ENCODE data around the gene SOX6. TPM values are rescaled to one million over a fixed set of nuclear protein-coding genes. Genes with fewer than 3 reads are reported as not detected.

Gene SOX6
- total and polyA plus RNA-seq, 2 donors (not counting 3 experiments of a cell fraction or from before 2014, with no cell fraction given), result 0.14 to 3.7 TPM

DNA sequence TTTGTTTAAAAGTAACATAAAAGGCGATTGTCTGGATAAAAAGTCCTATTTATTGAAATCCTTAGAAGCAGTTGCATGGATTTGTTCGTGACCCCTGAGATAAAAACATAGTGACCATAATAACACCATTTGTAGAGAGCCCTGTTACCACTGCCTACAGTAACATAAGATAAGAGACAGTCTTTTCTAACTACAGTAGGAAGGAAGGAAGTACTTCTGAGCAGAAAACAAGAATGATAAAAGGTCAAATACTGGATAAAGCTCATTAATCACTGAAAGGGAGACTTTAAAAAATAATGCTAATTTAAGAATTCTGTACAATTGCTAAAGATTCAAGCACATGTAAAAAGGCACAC, 47.1 kb upstream of the SOX6 start:
- CTCF ChIA-PET, result no interaction called here
- H3K4me3 ChIP-seq (replicated peaks in 1 of 3; ENCODE audit: insufficient read depth in 1 of 3, low read depth in 1 of 3, low read length in 3 of 3), result no peak overlapping the region
- TF ChIP-seq GATA2 (IDR thresholded peaks at IDR 0.05; ENCODE audit: insufficient read depth, insufficient read length, low read depth, low read length), result no peak
- TF ChIP-seq, protein P1, sequence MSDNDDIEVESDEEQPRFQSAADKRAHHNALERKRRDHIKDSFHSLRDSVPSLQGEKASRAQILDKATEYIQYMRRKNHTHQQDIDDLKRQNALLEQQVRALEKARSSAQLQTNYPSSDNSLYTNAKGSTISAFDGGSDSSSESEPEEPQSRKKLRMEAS (IDR thresholded peaks at IDR 0.05; ENCODE audit: insufficient read depth, insufficient read length), result no peak
- TF ChIP-seq MYC (IDR thresholded peaks at IDR 0.05; ENCODE audit: low read depth, low read length), result no peak
- no peak for TF ChIP-seq POLR2A (IDR thresholded peaks at IDR 0.05; ENCODE audit: low read depth, low read length)
- TF ChIP-seq JUN (IDR thresholded peaks at IDR 0.05; ENCODE audit: borderline replicate concordance, insufficient read depth, insufficient read length, low read depth), result no peak
- TF ChIP-seq, protein P2, sequence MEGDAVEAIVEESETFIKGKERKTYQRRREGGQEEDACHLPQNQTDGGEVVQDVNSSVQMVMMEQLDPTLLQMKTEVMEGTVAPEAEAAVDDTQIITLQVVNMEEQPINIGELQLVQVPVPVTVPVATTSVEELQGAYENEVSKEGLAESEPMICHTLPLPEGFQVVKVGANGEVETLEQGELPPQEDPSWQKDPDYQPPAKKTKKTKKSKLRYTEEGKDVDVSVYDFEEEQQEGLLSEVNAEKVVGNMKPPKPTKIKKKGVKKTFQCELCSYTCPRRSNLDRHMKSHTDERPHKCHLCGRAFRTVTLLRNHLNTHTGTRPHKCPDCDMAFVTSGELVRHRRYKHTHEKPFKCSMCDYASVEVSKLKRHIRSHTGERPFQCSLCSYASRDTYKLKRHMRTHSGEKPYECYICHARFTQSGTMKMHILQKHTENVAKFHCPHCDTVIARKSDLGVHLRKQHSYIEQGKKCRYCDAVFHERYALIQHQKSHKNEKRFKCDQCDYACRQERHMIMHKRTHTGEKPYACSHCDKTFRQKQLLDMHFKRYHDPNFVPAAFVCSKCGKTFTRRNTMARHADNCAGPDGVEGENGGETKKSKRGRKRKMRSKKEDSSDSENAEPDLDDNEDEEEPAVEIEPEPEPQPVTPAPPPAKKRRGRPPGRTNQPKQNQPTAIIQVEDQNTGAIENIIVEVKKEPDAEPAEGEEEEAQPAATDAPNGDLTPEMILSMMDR (IDR thresholded peaks at IDR 0.05; ENCODE audit: extremely low read depth in 1 of 2, insufficient read depth in 1 of 2, low read depth in 1 of 2, low read length in 2 of 2), result no peak
- TF ChIP-seq EZH2 (IDR thresholded peaks at IDR 0.05; ENCODE audit: borderline replicate concordance, low read depth, low read length, severe bottlenecking), result no peak
- no peak for TF ChIP-seq POLR2AphosphoS5 (IDR thresholded peaks at IDR 0.05; ENCODE audit: insufficient read depth, low read depth, low read length)
- no peak for TF ChIP-seq FOS (IDR thresholded peaks at IDR 0.05; ENCODE audit: borderline replicate concordance, insufficient read depth, low read length)
- H3K4me2 ChIP-seq (ENCODE audit: insufficient read depth, low read length), result no peak overlapping the region
- no peaks in the 10 kb centered on the region for H3K4me1 ChIP-seq (ENCODE audit: control insufficient read depth, extremely low read depth, insufficient read depth, low read length)
- no peak overlapping the region for H2AFZ ChIP-seq (ENCODE audit: low read depth, low read length)
- no TSS peak for BruUV-seq (replicated peaks)
- H3K36me3 ChIP-seq (ENCODE audit: control insufficient read depth in 2 of 2, extremely low read depth in 1 of 2, insufficient read depth in 2 of 2, low read length in 2 of 2), result no peaks in the 10 kb centered on the region
- DNase-seq (ENCODE audit: low read depth, low spot score) (peak; percentile 6), FAIRE-seq (no peak)
- H3K27ac ChIP-seq (ENCODE audit: insufficient read depth, low read depth, low read length), result no peak overlapping the region
- no peaks in the 10 kb centered on the region for H3K27me3 ChIP-seq (ENCODE audit: control insufficient read depth in 2 of 2, insufficient read depth in 2 of 2, low read length in 2 of 2)
- H4K20me1 ChIP-seq (replicated peaks; ENCODE audit: control insufficient read depth, extremely low read depth, insufficient read depth, low read length), result no peaks in the 10 kb centered on the region
- H3K79me2 ChIP-seq (ENCODE audit: control insufficient read depth, insufficient read depth, low read length), result no peaks in the 10 kb centered on the region
- POLR2A ChIA-PET, result no interaction called here
- dilution Hi-C loops (cut with MboI; ENCODE audit: extremely low pct_ligation_motif_present, low sequenced_read_pairs), result no loop called here
- intact Hi-C loops (cut with micrococcal nuclease), result no loop called here
- H3K9me1 ChIP-seq (replicated peaks; ENCODE audit: control insufficient read depth, extremely low read depth, insufficient read depth, low read length), result no peaks in the 10 kb centered on the region
- no peaks in the 10 kb centered on the region for H3K9me3 ChIP-seq (replicated peaks; ENCODE audit: control insufficient read depth, insufficient read depth, low read length)
- no peak overlapping the region for H3K9ac ChIP-seq (replicated peaks; ENCODE audit: extremely low read depth, insufficient read depth, low read length)
